Fibroblast of gingiva (primary cell): ENCODE results near the gene LEMD2.

ENCODE experiments used
- DNase-seq: peaks from one replicate; pipeline ENCODE4 v3.0.0-alpha.2; 2011; ENCODE audit warnings: low read depth

The LEMD2 gene

GRCh38 chr6:33756211-33756954 is 32.5 kb downstream of the LEMD2 start:
- no peak for DNase-seq

GRCh38 chr6:33755070-33755869 is 33.7 kb downstream of the LEMD2 start:
- DNase-seq: no peak

GRCh38 chr6:33754222-33754621 is 34.7 kb downstream of the LEMD2 start:
- no peak for DNase-seq

GRCh38 chr6:33752646-33753015 is 36.3 kb downstream of the LEMD2 start:
- no peak for DNase-seq

- no peak for DNase-seq
Observed at GRCh38 chr6:33751771-33752645, 36.9 kb downstream of the LEMD2 start.

- peak; percentile 19 for DNase-seq
Observed at GRCh38 chr6:33750244-33750991, 38.5 kb downstream of the LEMD2 start.

GRCh38 chr6:33749401-33749800 is 39.5 kb downstream of the LEMD2 start:
- DNase-seq: no peak

GRCh38 chr6:33748841-33749240 is 40.1 kb downstream of the LEMD2 start:
- no peak for DNase-seq

GRCh38 chr6:33747823-33748222 is 41.1 kb downstream of the LEMD2 start:
- DNase-seq: no peak

GRCh38 chr6:33746651-33747100 is 42.3 kb downstream of the LEMD2 start, which contains the start of gene IP6K3:
TSS of gene IP6K3 (minus strand) at chr6:33746905. CDS start at chr6:33735476, 11,429 bp downstream.
- DNase-seq: no peak

- DNase-seq: peak; percentile 67
Observed at GRCh38 chr6:33746036-33746600, 42.8 kb downstream of the LEMD2 start.

GRCh38 chr6:33745548-33745947 is 43.4 kb downstream of the LEMD2 start:
- no peak for DNase-seq

GRCh38 chr6:33744895-33745546 is 43.9 kb downstream of the LEMD2 start:
- DNase-seq: no peak

- DNase-seq: peak; percentile 62
Observed at GRCh38 chr6:33744001-33744848, 44.7 kb downstream of the LEMD2 start.

GRCh38 chr6:33742837-33743236 is 46.1 kb downstream of the LEMD2 start:
- DNase-seq: no peak

- DNase-seq: no peak
Observed at GRCh38 chr6:33742092-33742491, 46.8 kb downstream of the LEMD2 start.

- DNase-seq: no peak
Observed at GRCh38 chr6:33740794-33741193, 48.1 kb downstream of the LEMD2 start.

GRCh38 chr6:33740204-33740608 is 48.7 kb downstream of the LEMD2 start:
- DNase-seq: no peak

GRCh38 chr6:33739571-33739970 is 49.4 kb downstream of the LEMD2 start:
- DNase-seq: no peak

- no peak for DNase-seq
Observed at GRCh38 chr6:33738879-33739278, 50.1 kb downstream of the LEMD2 start.
